HG03175 (cell line): Measurements from ENCODE around the gene APEH.
"Not testable (repeated sequence)": the region's sequence is repeated elsewhere in the genome, so short reads cannot be mapped to it uniquely, and the experiment has no call there.

ENCODE experiments used
- ATAC-seq: cut with Tn5 transposase; IDR thresholded peaks from one replicate; pipeline ENCODE4 v1.9.1; 2021; ENCODE audit warnings: mild to moderate bottlenecking, moderate library complexity; ENCODE audit not compliant: unreplicated experiment

Gene APEH

DNA sequence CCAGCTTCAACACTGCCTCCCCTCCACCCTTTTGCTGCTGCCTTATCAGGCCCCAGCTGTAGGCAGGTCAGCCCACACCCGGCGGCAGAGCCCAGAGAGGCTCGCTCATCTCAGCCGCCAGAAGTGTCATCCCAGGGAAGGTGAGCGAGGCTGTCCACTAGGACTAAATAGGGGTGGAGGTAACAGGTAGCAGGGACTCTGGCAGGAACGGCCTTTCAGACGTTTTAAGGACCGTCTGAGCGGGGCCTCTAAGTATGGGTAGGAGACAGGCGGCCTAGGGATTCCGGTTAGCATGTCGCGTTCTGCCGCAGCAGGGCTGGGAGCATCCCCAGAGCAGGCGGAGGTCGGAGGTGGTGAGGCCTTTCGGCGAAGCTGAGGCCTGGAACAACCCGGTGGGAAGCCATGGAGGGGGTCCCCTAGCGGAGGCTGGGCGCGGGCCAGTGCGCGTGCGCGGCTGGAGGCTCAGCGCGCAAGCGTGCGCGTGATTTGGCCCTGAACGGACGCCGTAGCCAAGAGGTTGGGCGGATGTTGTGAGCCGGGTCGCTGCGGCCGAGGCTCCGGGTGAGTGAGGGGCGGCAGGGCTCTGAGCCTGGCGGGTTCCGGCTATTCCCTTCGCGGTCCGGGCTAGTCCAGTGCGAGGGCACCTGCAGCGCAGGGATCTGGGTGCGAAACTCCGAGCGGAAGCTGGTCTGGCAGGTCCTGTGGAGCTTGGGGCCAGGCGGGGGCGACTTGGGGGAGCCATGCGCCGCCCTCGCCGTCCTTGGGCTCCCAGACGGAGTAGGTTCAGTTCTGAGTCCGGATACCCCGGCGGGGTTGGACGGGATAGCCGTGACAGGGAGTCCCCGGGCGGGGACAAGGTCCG, 15.1 kb downstream of the APEH start, which contains the start of the genes MST1 and RNF123:
MST1 (minus strand) TSS at position 429 of the 862 bp plus-strand sequence. CDS start 783 bp downstream, outside the sequence.
RNF123 (plus strand) TSS at position 512 of the 862 bp plus-strand sequence. CDS start 1,609 bp downstream, outside the sequence.
- peak; percentile 68 for ATAC-seq

DNA sequence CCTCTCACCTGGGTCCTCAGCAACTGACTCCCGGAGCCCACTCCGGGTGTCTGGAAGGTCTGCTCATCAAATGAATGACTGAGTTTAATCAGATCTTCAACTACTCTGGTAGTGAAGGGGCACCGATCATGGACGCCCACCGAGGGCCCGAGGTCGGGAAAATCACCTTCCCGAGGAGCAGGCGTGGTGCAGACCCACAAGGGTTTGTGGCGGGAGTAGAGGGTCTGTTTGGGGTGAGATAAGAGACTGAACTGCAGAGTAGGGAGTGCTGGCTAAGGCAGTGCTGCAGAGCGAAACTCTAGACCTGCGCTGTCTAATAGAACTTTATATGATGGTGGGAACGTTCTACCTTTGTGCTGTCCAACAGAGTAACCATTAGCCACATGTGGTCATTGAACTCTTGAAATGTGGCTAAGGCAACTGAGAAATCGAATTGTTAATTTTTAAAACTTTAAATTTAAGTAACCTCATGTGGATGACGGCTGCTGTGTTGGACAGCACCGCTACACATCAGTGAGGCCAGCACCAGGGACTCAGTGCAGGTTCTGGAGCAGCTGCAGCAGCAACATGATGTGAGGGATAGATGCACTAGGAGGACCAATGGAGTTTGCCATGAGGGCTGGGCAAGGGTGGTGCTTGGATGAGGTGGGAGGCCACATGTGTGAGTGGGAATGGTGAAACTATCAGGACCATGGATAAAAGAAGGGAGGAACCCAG, 15.9 kb downstream of the APEH start:
- ATAC-seq, result not testable (repeated sequence)

DNA sequence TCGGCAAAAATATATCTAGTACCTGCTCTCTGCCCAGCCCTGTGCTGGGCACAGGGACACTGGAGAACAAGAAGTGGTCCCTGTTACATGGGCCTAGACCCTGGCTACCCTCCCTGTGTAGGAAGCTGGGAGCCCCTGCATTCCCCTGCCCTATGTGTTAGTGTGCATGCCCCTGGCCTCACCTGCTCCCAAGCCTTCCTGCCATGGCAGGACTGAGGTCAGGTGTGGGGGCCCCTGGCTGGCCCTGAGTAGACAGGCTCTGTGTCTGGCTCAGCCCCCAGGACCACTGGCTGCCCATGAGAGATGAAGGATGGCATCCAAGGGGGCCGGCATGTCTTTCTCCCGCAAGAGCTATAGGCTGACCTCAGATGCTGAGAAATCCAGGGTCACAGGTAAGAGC, 16.7 kb downstream of the APEH start:
- not testable (repeated sequence) for ATAC-seq

DNA sequence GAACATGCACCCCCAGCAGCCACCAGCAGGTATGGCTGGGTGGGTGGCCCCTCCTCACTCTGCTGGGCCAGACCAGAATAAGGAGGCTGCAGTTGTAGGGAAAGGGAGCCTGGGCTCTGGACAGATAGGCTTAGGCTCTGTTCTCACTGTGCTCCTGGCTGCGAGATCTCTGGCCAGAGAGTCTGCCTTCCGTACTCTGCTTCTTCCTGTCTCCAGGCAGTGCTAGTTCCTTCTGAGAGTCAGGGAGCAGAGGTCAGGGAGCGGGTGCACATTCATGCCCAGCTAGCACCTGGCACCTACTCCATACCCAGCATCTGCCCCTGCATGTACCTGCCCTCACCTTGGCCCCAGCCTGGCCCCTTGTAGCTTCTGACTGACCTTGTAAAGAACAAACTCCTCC, 17.3 kb downstream of the APEH start:
- not testable (repeated sequence) for ATAC-seq

DNA sequence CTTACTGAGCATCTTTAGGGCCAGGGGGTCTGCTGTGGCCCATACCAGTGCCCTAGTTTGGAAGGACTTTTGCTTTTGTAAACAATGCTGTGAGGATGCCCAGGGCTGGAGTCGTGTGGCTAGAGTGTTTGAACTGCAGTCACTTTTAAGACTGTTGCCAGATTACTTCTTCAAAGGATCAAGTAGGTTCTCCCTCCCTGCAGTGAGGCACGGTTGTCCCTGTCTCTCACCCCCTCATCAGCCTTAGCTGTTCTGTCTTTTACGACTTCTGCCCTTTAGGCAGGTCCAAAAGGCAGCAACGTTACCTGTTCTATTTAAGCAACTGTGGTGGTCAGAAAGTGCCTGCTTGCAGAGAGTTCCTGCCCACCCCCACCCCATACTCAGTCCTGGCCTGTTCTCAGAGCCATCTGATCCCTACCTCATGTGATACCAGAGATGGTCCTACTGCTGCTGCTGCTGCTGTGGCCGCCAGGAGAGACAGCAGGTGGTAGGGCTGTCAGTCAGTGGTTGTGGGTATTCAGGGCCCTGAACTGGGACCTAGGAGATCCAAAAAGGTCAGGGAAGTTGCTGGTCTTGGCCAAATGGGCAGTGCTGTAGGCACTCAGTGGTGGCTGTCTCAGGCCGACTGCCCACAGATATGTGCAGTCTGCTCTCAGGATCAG, 20.4 kb downstream of the APEH start:
- not testable (repeated sequence) for ATAC-seq

DNA sequence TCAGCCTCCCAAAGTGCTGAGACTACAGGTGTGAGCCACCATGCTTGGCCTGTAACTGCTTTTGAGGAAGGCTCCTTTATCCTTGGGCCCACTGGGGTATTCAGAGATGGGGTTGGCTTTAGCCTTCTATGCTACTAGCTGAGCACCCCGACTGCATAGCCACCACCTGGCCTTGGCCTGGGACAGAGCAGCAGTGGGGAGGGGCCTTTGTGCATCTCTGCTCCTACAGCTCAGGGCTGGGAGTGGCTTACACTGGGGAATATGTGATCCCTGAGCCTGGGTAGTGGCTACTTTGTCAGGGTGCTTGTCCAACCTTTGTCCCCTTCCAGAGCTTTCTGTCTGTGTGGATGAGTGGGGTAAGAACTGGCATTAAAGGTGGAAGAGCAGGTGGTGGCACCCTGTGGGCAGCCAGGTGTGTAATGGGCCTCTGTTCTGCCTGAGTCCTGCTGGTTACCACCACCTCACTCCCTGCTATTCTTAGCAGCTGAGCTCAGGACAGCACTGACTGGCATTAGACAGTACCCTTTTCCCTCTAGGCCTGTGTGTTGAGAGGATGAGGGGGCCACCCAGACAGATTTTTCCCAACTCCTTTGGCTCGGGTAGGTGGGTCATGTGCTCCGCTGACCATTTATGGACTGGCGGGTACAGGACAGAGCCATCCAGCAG, 21.3 kb downstream of the APEH start:
- ATAC-seq, result not testable (repeated sequence)

DNA sequence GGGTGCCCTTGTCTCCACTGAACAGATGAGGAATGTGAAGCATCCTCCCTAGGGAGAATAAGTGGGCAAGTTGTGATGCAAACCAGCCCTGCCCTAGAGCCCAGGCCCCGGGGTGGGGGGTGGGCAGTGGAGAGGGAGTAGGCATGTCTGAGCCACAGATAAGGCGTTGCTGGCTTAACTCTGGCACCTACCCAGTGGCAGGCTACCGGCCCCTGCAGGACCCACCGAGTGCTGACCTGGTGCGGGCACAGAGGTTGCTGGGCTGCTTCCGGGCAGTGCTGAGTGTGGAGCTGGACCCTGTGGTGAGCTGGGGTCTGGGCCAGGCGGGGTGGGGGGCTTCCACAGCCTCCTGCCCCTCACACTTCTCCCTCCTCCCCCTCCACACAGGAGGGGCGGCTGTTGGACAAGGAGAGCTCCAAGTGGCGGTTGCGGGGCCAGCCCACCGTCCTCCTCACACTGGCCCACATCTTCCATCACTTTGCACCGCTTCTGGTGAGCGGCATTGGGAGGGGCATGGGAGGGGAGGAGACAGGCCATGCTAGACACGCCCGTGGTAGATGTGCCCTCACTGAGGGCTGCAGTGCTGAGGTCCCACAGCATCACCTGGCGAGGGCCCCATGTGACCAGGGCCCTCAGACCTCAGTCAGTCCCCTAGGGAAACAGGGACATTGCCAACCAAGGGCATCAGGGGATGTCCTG, 25.3 kb downstream of the APEH start:
- ATAC-seq, result no peak

DNA sequence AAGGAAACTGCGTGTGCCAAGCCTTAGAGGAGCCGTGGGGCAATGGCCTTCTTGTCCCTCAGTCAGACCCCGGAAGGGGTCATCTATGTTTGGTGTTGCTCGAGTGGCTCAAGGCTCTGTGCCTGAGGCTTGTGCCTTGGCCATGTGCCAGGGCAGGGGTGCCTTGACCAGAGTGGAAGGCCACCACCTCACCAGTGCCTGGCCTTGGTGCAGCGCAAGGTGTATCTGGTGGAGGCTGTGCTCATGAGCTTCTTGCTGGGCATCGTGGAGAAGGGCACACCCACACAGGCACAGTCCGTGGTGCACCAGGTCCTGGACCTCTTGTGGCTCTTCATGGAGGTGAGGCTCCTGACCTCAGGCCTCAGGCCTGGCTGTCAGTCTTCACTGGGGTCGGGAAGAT, 25.9 kb downstream of the APEH start:
- ATAC-seq, result no peak

DNA sequence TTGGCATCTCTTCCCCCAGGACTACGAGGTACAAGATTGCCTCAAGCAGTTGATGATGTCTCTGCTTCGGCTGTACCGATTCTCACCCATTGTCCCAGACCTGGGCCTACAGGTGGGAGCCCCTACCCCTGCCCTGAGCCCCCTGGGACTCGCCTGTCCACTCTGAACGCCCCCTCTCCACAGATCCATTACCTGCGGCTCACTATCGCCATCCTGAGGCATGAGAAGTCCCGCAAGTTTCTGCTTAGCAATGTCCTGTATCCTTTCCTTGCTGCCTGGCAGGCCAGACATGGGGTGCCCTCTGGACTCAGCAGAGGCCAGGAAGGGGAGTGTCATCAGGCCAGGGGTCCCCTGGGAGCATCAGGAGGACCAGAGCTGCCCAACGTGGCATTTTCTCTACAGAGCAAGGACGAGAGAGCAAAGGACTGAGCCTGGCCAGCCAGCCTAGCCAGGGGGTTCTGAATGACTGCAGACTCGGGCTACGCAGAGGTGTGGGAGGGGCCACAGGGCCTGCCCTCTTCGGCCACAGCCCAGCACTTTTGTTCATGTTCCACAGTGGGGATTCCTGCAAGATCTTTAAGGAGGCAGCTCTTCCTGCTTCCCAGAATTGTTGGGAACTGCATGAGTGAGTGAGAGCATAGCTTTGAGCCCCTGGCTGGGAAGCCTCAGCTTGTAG, 26.4 kb downstream of the APEH start:
- no peak for ATAC-seq

DNA sequence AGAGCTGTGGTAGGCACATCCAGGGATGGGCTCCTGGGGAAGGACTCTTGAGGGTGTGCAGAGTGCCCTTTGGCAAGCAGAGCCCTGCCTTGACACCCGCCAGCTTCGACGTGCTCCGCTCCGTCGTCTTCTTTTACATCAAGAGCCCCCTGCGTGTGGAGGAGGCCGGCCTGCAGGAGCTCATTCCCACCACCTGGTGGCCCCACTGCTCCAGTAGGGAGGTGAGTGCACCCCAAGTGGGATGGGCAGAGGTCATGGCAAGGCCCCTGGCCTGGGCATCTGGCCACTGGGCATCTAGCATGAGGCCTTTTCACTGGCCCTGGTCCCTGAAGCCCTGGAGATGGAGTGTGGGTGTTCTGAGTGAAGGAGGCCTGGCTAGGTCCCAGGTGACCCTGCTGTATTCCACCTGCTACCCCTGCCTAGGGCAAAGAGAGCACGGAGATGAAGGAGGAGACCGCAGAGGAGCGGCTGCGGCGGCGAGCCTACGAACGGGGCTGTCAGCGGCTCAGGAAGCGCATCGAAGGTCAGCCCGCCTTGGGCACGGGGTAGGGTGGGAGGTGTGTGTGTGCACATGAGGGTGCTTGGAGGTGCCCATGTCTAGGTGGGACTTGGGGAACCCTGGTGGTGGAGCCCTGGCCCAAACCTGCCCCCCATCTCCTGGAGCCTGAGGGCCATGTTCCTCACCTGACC, 27.4 kb downstream of the APEH start:
- no peak for ATAC-seq

DNA sequence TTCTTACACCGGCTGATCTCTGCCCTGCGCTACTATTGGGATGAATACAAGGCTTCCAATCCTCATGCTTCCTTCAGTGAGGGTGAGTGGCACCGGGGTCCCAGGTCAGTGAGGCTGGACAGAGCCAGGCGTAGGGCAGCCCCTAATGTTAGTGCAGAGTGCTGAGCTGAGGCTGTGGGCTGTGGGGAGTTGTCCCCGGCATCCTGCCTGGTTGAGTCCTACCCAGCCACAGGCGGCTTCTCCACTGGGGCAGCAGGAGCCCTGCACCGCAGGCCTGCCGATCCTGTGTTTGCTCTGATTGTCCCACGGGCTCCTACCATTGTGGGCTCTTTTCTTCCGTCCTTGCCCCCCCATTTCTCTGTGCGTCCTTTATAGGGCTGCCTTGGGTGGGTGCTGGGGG, 28.5 kb downstream of the APEH start:
- ATAC-seq, result no peak

DNA sequence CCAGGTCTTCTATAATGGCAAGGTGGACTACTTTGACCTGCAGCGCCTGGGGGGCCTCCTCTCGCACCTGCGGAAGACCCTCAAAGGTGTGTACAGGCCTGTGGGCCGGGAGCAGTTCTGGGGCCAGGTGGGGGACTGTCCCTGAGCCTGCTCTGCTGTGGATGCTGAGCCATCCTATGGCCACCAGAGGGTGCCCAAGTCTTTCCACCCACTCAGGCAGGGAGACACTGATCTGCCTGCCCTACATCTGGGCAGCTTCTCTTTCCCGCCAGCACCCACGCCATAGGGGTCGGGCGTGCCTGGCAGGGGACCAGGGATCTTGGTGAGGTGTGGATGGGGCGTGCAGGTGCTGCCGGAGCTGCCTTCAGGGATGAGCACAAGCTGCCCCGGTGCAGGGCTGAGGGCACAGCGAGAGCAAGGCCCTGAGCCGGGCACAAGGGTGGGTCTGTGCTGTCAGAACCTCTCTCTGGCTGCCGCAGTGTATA, 29.3 kb downstream of the APEH start:
- ATAC-seq, result peak; percentile 77

DNA sequence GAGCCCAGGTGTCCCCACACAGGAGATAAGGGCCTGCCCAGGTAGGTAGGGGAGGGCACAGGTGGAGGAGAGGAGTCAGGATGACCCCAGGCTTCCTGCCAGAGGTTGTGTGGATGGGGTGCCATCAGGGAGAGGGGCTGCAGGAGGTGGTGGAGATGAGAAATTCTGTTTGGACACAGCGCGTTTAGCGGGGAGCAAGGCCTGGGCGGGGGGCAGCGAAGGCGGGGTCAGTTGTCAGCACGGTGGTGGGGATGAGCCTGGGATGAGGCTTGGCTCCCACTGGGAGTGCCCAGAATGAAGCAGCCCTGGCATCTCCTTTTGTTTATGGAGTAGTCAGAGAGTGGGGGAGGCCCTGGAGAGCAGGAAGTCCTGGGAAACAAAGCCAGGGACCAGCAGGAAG, 29.8 kb downstream of the APEH start:
- no peak for ATAC-seq

DNA sequence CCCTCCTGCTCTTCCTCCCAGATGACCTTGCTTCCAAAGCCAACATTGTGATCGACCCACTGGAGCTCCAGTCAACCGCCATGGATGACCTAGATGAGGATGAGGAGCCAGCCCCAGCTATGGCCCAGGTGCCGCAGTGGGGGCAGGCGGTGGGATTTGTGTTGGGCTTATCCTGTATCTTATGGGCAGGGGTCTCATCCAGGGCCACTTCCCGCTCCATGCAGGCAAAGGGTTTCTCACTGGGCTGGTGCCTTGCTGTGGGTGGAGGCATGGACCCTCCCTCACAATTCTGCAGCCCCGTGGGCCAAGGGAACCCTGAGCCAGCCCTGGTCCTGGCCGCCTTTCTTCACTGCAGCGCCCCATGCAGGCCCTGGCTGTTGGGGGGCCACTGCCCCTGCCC, 30.5 kb downstream of the APEH start:
- no peak for ATAC-seq

DNA sequence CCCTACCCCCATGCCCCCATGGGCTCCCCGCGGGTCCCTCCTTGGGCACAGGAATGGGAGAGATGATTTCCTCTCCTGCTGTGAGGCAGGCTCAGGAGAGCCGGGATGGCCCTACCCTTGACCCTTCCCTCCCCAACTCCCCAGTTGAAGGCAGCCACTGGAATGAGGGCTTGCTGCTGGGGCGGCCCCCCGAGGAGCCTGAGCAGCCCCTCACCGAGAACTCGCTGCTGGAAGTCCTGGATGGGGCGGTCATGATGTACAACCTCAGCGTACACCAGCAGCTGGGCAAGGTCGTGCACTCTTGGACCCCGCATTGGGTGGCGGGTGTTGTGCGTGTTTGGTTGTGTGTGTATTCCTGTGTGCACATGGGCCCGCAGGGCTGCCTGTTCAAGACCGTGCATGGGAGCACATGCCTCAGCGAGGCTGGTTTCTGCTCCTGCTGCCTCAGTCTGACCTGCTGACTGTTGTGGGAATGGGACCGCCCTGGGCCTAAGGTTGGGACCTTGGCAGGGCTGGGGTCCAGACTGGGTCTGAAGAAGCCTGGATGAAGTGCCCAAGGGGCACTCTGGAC, 31.3 kb downstream of the APEH start:
- no peak for ATAC-seq

DNA sequence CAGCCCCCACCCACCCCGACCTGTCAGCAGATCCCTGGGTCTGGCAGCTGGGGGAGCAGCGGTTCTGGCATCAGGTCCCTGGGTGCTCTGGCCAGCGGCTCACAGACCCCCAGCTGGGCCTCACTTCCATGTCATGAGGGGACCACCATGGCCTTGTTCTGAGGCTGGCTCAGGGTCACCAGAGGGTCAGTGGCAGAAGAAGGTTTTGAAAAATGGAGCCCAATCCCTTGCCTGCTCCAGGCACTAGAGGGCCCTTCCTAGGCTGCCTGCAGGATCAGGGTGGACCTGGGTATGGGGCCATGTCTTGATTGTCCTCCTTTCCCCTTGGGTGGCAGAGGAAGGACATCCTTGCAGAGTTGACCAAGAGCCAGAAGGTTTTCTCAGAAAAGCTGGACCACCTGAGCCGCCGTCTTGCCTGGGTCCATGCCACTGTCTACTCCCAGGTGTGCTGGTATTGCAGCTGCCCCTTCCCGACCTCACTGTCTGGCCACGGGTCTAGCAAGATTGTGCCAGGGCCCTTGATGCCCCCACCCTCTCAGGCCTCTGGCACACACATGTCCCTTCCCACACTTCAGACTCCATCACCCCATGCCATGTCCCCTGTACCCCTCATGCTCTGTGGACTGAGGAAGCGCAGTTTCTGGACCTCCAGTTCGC, 32.4 kb downstream of the APEH start:
- no peak for ATAC-seq

DNA sequence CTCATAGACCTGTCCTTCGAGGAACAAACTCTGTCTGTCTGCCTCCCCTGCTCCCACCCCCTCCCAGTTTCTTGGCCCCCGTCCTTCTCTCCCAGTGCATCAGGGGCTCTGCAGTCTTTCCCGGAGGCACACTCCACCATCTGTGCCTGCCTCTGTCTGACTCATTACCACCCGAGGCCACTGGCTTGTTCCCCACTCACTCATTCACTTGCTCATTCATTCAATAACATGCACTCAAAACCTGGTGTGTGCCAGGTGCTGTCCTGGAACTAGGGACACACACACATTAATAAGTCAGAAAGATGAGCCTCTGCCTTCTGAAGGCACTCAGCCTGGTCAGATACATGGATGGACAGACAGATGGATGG, 32.9 kb downstream of the APEH start:
- ATAC-seq, result no peak

DNA sequence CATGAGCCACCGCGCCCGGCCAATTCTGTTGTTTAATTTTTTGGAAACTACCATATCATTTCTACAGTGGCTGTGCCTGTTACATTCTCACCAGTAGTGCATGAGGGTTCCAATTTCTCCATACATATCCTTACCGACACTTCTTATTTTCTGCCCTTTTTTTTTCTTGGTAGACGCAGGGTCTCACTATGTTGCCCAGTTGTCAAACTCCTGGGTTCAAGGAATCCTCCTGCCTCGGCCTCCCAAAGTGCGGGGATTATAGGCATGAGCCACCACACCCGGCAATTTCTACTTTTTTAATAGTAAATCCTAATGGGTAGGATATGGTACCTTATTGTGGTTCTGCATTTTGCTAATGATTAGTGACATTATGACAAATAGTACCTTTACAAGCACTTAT, 35.7 kb downstream of the APEH start:
- no peak for ATAC-seq
